Measurements from ENCODE around the gene PTPN22.

- no peak for TF ChIP-seq CTCF (tag by site-specific recombination; IDR thresholded peaks at IDR 0.05)
- TF ChIP-seq ZNF138 (tag by site-specific recombination; IDR thresholded peaks at IDR 0.05; ENCODE audit: borderline replicate concordance): no peak
Observed at GRCh38 chr1:113770031-113770430, 101.5 kb downstream of the PTPN22 start.
